Bone marrow (tissue), 2 donors: ENCODE results near the gene FSIP1.

Experiments used
- DNase-seq, 2 donors: peaks; one replicate each; lab custom pipeline; 2025; lab: John Stamatoyannopoulos, UW

The FSIP1 gene

DNA sequence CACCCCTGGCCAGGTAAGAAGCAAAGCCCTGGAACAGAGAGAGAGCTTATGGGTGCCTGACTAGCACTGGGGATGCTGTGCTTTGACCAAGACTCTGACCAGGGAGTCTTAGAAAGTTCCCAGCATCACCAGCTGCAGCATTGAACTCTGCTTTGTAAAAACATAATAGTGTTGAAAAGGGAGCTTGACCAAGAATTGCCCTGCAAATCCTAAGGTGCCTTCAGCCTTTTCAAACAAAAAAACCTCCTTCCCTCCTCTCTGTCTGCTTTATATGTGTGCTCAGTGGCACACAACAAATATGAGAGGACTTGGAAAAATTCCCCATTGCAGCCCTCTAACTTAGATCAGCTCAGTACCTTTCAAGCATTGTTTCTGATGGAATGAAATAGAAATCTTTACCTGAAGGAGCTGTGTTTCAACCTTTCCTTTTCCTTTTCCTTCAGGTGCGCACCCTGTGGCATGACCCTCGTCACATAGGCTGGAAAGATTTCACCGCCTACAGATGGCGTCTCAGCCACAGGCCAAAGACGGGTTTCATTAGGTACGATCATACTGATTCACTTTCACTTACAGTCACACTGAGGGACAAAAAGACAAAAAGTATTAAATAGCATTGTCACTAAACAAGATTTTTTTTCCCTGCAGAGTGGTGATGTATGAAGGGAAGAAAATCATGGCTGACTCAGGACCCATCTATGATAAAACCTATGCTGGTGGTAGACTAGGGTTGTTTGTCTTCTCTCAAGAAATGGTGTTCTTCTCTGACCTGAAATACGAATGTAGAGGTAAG, 188.8 kb downstream of the FSIP1 start:
- DNase-seq, result no peak

DNA sequence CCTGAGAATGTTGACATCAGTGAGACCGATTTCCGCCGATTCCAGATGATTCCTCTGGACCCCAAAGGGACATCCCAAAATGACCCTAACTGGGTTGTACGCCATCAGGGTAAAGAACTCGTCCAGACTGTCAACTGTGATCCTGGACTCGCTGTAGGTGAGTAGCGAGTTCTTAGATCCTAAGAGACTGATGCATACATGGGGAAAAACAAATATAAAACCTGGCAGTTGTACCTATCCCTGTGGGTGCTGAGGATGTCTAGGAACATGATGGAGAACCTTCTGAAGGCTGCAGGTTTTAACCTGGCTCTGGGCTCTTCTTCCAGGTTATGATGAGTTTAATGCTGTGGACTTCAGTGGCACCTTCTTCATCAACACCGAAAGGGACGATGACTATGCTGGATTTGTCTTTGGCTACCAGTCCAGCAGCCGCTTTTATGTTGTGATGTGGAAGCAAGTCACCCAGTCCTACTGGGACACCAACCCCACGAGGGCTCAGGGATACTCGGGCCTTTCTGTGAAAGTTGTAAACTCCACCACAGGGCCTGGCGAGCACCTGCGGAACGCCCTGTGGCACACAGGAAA, 189.5 kb downstream of the FSIP1 start:
- no peak for DNase-seq

- no peak for DNase-seq
Observed at GRCh38 chr15:39592500-39592899, 190.1 kb downstream of the FSIP1 start.

- no peak for DNase-seq
Observed at GRCh38 chr15:39591896-39592315, 190.7 kb downstream of the FSIP1 start.

DNA sequence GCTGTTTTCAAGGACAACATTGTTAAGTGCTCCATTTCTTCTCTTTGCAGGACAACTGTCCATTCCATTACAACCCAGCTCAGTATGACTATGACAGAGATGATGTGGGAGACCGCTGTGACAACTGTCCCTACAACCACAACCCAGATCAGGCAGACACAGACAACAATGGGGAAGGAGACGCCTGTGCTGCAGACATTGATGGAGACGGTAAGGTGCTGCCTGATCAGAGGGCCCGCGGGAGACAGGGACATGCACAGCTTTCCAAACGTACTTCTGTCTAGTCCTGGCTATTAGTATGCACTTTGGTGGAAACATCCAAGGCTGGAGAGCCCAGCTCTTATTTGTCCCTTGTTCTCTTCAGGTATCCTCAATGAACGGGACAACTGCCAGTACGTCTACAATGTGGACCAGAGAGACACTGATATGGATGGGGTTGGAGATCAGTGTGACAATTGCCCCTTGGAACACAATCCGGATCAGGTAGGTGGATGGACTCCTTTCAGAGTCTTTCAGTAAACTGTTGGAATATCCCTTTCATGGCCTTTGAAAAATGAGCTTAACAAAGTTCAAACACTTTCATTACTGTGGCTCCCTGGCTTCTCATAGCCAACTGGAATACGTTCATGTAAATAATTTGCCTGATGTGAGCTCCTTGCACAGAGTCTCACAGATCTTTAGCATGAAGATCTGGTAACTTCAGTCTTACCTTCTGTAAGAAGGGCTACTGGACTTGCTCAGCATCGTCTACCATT, 191.3 kb downstream of the FSIP1 start:
- no peak for DNase-seq

DNA sequence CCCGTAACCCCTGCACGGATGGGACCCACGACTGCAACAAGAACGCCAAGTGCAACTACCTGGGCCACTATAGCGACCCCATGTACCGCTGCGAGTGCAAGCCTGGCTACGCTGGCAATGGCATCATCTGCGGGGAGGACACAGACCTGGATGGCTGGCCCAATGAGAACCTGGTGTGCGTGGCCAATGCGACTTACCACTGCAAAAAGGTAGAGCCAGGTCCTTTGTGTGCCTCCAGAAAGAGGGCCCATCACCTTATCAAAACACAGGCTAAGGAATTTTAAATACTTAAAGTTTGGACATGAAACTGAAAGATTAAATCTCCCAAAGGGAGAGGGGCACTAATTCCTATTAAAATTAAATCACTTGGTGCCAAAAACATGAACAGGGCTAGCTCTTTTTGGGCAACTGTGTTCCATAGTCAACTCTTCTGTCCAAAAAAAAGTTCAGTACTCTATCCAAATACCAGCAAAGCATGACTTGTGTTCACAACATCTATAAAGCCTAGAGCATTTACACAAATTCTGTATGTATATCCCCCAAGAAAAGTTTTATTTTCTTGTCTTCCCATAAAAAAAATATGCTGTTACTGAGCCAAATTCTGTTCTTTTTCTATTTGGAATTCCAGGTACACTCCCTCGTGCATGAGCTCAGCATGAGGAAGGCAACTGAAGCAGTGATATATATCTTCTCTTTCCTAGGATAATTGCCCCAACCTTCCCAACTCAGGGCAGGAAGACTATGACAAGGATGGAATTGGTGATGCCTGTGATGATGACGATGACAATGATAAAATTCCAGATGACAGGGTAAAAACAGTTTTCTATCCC, 192.6 kb downstream of the FSIP1 start:
- no peak for DNase-seq

DNA sequence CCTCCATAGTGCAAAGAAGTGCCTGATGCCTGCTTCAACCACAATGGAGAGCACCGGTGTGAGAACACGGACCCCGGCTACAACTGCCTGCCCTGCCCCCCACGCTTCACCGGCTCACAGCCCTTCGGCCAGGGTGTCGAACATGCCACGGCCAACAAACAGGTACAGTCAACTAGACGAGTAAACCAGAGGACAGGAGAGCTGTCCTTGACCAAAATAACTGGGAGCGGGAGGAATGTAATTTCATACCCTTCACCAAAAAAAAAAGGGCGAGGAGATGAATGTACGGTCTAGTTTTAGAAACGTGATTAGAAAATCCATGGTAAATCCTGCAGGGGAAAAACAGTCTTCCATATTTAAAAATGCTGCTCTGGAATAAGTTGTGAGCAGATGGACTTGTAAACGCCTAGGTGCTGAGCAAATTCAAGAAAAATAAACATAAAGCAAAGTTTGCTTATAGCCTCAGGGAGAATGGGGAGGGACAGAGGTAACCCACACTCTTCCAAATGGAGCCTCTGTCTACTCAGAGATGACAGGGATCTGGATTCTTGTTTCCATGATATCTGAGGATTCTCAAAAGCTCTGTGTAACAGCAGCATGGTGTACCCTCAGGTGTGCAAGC, 193.3 kb downstream of the FSIP1 start:
- DNase-seq, result no peak

- DNase-seq, result no peak
Observed at GRCh38 chr15:39588531-39589192, 194.0 kb downstream of the FSIP1 start.

GRCh38 chr15:39587731-39588530, 194.7 kb downstream of the FSIP1 start:
- DNase-seq, result no peak

GRCh38 chr15:39587096-39587721, 195.4 kb downstream of the FSIP1 start:
- DNase-seq, result no peak

GRCh38 chr15:39586387-39587095, 196.1 kb downstream of the FSIP1 start:
- no peak for DNase-seq

- no peak for DNase-seq
Observed at GRCh38 chr15:39585871-39586301, 196.8 kb downstream of the FSIP1 start.

GRCh38 chr15:39585389-39585841, 197.2 kb downstream of the FSIP1 start:
- DNase-seq, result no peak

DNA sequence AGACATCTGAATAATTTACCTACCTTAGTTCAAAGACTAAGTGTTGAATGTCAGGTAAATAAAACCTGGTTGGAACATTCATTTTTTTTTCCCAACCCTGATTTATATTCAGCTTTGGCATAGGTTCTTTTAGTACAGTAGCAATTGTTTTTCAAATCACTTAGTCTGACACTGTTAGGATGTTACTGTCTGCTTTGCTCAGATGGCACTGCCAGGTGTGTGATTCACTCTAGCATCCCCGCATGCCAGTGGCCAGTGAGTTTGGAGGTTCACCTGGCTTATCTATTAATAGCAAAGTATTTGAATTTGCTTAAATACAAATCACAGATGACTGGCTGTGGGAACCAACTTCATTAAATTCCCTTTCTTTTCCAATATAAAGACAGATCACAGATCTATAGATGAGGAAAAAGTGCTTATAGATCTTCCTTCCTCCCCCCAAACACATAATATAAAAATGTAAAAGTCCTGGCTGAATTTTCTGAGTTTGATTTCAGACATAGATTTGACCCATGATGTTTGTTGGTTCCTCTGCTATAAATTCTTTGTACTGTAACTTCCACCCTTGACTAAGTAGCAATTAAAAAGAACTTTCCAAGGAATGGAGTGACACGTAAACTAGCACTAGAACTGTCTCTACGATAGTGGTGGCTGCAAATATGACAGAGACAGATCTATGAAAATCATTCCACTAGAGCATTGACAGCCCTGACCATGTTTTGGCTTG, 197.8 kb downstream of the FSIP1 start:
- DNase-seq, result no peak

- no peak for DNase-seq
Observed at GRCh38 chr15:39584266-39584659, 198.4 kb downstream of the FSIP1 start.

- no peak for DNase-seq
Observed at GRCh38 chr15:39583596-39584265, 198.9 kb downstream of the FSIP1 start.

DNA sequence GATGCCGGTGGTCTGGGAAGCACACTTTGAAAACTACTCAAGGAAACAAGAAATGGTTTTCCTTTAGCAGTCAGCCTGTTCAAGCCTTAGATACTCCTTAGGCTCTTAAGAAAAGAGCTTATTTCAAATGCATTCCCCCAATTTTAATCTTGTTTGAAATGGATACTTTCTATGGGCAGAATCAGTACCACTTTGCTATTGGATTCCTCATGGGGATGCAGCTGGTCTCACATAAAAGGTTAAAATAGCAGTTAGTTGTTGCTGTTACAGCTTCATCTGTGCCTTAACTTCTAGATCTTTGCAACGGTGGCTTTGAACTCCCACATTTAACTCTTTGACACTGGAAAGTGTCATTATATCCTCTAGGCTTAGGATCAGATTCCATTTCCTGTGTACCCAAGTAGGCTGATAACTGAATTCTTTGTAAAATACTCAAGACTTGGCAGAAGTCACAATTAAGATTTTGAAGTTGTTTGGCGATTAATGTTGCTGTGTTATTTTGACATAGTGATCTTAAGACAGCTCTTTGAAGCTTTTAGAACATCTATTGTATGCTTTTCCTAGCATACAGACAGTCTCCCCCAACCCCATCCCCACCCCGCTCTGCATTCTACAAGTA, 199.6 kb downstream of the FSIP1 start:
- no peak for DNase-seq
